K562 (cell line): ENCODE measurements around the gene MAP1LC3B2. TPM values are rescaled to one million over a fixed set of nuclear protein-coding genes. Genes with fewer than 3 reads are reported as not detected.

Source experiments
- DMBX1 ChIP-seq: fragments of 250-450 bp; sonication (Bioruptor Pico); IDR thresholded peaks from 2 replicates; pipeline ENCODE4 v1.8.0; 2022; ENCODE audit warnings: inconsistent platforms, mild to moderate bottlenecking, moderate library complexity, borderline replicate concordance
- DPF2 ChIP-seq: fragments of 450-650 bp; IDR thresholded peaks from 2 replicates; pipeline ENCODE4 v1.6.1; 2016
- EHMT2 ChIP-seq: fragments of 450-650 bp; IDR thresholded peaks from 2 replicates; pipeline ENCODE4 v1.6.1; 2018; ENCODE audit warnings: antibody characterized with exemption
- FIP1L1 ChIP-seq: fragments of 200-400 bp; formaldehyde crosslinking; IDR thresholded peaks from 2 replicates; pipeline ENCODE4 v1.6.1; 2018; ENCODE audit warnings: mild to moderate bottlenecking, low read depth, low read length; ENCODE audit not compliant: poor library complexity, severe bottlenecking
- FOXJ3 ChIP-seq: sonication (generic); formaldehyde crosslinking; IDR thresholded peaks from 2 replicates; pipeline ENCODE4 v1.4.0; 2020; ENCODE audit warnings: mild to moderate bottlenecking, missing genetic modification reagents
- HLTF ChIP-seq: fragments of 450-650 bp; IDR thresholded peaks from 2 replicates; pipeline ENCODE4 v1.6.1; 2016
- JUND ChIP-seq, 2 experiments: IDR thresholded peaks; 2 replicates in 1 of 2; 3 replicates in 1 of 2; pipeline ENCODE4 v1.6.1; 2011; ENCODE audit warnings: borderline replicate concordance in 2 of 2, low read depth in 2 of 2, low read length in 2 of 2, improper control_type of control experiment in 1 of 2, missing biosample characterization in 1 of 2, missing genetic modification characterization in 1 of 2, missing genetic modification reagents in 1 of 2
- LEF1 ChIP-seq: fragments of 450-650 bp; IDR thresholded peaks from 2 replicates; pipeline ENCODE4 v1.6.1; 2016; ENCODE audit warnings: mild to moderate bottlenecking
- MCM7 ChIP-seq, 2 experiments: fragments of 450-650 bp; IDR thresholded peaks; 2 replicates each; pipeline ENCODE4 v1.6.1; 2016 to 2018
- NCOA4 ChIP-seq: fragments of 450-650 bp; IDR thresholded peaks from 2 replicates; pipeline ENCODE4 v1.6.1; 2018; ENCODE audit warnings: mild to moderate bottlenecking; ENCODE audit not compliant: partially characterized antibody
- XRCC5 ChIP-seq: fragments of 200-400 bp; formaldehyde crosslinking; IDR thresholded peaks from 2 replicates; pipeline ENCODE4 v1.6.1; 2017; ENCODE audit warnings: low read depth, mild to moderate bottlenecking, low read length
- ZNF217 ChIP-seq: sonication (generic); formaldehyde crosslinking; IDR thresholded peaks from 2 replicates; pipeline ENCODE4 v1.8.0; 2022; ENCODE audit warnings: mild to moderate bottlenecking, missing genetic modification reagents
- ZNF707 ChIP-seq: fragments of 250-450 bp; sonication (Bioruptor Pico); conservative IDR thresholded peaks from 2 replicates; pipeline ENCODE4 v1.8.0; 2022; ENCODE audit warnings: inconsistent platforms, mild to moderate bottlenecking, moderate library complexity
- polyA plus RNA-seq, 8 experiments: library from polyadenylated mRNA; depleted of rRNA in 4 of 8; stranded (reverse) in 5 of 8; unstranded in 3 of 8; fragments of >200 nt; fragmentation: Nextera tagmentation in 2 of 8; fragmentation: Illumina TruSeq in 1 of 8; extraction: Ambion mirVana in 2 of 8; extraction: Trizol in 1 of 8; gene quantifications; 2 replicates each; pipeline versions ENCODE4 v1.2.1 to v1.2.3, GENCODE V29; 2011 to 2014; ENCODE audit warnings: inconsistent platforms in 1 of 8, missing spikeins in 1 of 8
- total RNA-seq, 7 experiments: library from RNA; depleted of rRNA in 6 of 7; stranded (reverse); fragments of >200 nt in 6 of 7; fragmentation: Illumina TruSeq in 2 of 7; extraction: Trizol in 2 of 7; gene quantifications; 2 replicates each; pipeline versions ENCODE4 v1.2.1 to v1.2.3, GENCODE V29; 2011 to 2021; ENCODE audit warnings: low replicate concordance in 1 of 7
- TF ChIP-seq, protein P1 (sequence below): fragments of 250-450 bp; sonication (Bioruptor Pico); IDR thresholded peaks from 2 replicates; pipeline ENCODE4 v1.4.0; 2020; ENCODE audit warnings: mild to moderate bottlenecking, moderate library complexity, borderline replicate concordance
- TF ChIP-seq, protein P2 (sequence below): fragments of 250-450 bp; sonication (Bioruptor Pico); IDR thresholded peaks from 2 replicates; pipeline ENCODE4 v1.5.0; 2020; ENCODE audit warnings: mild to moderate bottlenecking
- TF ChIP-seq, protein P3 (sequence below): fragments of 250-450 bp; sonication (Bioruptor Pico); IDR thresholded peaks from 2 replicates; pipeline ENCODE4 v1.8.0; 2022; ENCODE audit warnings: moderate library complexity, mild to moderate bottlenecking, inconsistent platforms
- TF ChIP-seq, protein P4 (sequence below): fragments of 250-450 bp; sonication (Bioruptor Pico); IDR thresholded peaks from 2 replicates; pipeline ENCODE4 v1.5.0; 2021
- TF ChIP-seq, protein P5 (sequence below): fragments of 450-650 bp; formaldehyde crosslinking; IDR thresholded peaks from 2 replicates; pipeline ENCODE4 v1.4.0; 2022; ENCODE audit warnings: missing genetic modification characterization
- TF ChIP-seq, protein P6 (sequence below): fragments of 450-650 bp; formaldehyde crosslinking; conservative IDR thresholded peaks from 2 replicates; pipeline ENCODE4 v1.4.0; 2022; ENCODE audit warnings: mild to moderate bottlenecking, missing genetic modification characterization

Gene MAP1LC3B2
- total and polyA plus RNA-seq, 9 of the 15 experiments (the other 6 are each of a cell fraction or from before 2014, with no cell fraction given): 0.53 to 2.8 (median 0.76) TPM; not detected in 2

DNA sequence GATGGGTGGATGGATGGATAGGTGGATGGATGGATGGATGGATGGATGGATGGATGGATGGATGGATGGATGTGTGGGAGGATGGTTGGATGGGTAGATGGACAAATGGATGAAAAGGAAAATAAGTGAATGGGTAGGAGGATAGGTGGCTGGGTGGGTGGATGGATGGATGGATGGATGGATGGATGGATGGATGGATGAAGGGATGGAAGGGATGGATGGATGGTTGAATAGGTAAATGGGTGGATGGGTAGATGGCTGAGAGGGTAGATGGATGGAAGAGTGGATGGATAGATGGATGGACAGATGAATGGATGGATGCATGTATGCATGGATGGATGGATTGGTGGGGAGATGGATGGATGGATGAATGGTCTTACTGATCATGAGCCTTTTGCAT, 36.5 kb downstream of the MAP1LC3B2 start (continued):
- TF ChIP-seq NCOA4: no peak
- TF ChIP-seq, protein P1, sequence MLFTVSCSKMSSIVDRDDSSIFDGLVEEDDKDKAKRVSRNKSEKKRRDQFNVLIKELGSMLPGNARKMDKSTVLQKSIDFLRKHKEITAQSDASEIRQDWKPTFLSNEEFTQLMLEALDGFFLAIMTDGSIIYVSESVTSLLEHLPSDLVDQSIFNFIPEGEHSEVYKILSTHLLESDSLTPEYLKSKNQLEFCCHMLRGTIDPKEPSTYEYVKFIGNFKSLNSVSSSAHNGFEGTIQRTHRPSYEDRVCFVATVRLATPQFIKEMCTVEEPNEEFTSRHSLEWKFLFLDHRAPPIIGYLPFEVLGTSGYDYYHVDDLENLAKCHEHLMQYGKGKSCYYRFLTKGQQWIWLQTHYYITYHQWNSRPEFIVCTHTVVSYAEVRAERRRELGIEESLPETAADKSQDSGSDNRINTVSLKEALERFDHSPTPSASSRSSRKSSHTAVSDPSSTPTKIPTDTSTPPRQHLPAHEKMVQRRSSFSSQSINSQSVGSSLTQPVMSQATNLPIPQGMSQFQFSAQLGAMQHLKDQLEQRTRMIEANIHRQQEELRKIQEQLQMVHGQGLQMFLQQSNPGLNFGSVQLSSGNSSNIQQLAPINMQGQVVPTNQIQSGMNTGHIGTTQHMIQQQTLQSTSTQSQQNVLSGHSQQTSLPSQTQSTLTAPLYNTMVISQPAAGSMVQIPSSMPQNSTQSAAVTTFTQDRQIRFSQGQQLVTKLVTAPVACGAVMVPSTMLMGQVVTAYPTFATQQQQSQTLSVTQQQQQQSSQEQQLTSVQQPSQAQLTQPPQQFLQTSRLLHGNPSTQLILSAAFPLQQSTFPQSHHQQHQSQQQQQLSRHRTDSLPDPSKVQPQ (CRISPR knock-in tag): no peak
- TF ChIP-seq, protein P2, sequence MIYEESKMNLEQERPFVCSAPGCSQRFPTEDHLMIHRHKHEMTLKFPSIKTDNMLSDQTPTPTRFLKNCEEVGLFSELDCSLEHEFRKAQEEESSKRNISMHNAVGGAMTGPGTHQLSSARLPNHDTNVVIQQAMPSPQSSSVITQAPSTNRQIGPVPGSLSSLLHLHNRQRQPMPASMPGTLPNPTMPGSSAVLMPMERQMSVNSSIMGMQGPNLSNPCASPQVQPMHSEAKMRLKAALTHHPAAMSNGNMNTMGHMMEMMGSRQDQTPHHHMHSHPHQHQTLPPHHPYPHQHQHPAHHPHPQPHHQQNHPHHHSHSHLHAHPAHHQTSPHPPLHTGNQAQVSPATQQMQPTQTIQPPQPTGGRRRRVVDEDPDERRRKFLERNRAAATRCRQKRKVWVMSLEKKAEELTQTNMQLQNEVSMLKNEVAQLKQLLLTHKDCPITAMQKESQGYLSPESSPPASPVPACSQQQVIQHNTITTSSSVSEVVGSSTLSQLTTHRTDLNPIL: no peak
- no peak for TF ChIP-seq JUND (IDR thresholded peaks at IDR 0.05; ENCODE audit: borderline replicate concordance, low read depth, low read length)
- no peak for TF ChIP-seq JUND (tag; IDR thresholded peaks at IDR 0.05; ENCODE audit: borderline replicate concordance, low read depth, low read length)
- no peak for TF ChIP-seq LEF1
- TF ChIP-seq, protein P3, sequence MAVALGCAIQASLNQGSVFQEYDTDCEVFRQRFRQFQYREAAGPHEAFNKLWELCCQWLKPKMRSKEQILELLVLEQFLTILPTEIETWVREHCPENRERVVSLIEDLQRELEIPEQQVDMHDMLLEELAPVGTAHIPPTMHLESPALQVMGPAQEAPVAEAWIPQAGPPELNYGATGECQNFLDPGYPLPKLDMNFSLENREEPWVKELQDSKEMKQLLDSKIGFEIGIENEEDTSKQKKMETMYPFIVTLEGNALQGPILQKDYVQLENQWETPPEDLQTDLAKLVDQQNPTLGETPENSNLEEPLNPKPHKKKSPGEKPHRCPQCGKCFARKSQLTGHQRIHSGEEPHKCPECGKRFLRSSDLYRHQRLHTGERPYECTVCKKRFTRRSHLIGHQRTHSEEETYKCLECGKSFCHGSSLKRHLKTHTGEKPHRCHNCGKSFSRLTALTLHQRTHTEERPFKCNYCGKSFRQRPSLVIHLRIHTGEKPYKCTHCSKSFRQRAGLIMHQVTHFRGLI: no peak
- TF ChIP-seq MCM7 (IDR thresholded peaks at IDR 0.05): 0 out of 4 replicates have a peak, but pooled peaks of 1 of the 2 experiments have one; percentile 70
- 0 out of 2 replicates have a peak, but pooled peaks have one; percentile 26 for TF ChIP-seq HLTF
- TF ChIP-seq DPF2: no peak
- TF ChIP-seq ZNF707 (CRISPR knock-in tag): no peak
- TF ChIP-seq FOXJ3: no peak
- TF ChIP-seq, protein P4, sequence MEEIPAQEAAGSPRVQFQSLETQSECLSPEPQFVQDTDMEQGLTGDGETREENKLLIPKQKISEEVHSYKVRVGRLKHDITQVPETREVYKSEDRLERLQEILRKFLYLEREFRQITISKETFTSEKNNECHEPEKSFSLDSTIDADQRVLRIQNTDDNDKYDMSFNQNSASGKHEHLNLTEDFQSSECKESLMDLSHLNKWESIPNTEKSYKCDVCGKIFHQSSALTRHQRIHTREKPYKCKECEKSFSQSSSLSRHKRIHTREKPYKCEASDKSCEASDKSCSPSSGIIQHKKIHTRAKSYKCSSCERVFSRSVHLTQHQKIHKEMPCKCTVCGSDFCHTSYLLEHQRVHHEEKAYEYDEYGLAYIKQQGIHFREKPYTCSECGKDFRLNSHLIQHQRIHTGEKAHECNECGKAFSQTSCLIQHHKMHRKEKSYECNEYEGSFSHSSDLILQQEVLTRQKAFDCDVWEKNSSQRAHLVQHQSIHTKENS: no peak
- no peak for TF ChIP-seq XRCC5
- TF ChIP-seq, protein P5, sequence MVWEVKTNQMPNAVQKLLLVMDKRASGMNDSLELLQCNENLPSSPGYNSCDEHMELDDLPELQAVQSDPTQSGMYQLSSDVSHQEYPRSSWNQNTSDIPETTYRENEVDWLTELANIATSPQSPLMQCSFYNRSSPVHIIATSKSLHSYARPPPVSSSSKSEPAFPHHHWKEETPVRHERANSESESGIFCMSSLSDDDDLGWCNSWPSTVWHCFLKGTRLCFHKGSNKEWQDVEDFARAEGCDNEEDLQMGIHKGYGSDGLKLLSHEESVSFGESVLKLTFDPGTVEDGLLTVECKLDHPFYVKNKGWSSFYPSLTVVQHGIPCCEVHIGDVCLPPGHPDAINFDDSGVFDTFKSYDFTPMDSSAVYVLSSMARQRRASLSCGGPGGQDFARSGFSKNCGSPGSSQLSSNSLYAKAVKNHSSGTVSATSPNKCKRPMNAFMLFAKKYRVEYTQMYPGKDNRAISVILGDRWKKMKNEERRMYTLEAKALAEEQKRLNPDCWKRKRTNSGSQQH: 0 out of 2 replicates have a peak, but pooled peaks have one; percentile 69
- TF ChIP-seq FIP1L1: no peak
- no peak for TF ChIP-seq DMBX1 (CRISPR knock-in tag)
- TF ChIP-seq EHMT2: peak; percentile 84
- TF ChIP-seq, protein P6, sequence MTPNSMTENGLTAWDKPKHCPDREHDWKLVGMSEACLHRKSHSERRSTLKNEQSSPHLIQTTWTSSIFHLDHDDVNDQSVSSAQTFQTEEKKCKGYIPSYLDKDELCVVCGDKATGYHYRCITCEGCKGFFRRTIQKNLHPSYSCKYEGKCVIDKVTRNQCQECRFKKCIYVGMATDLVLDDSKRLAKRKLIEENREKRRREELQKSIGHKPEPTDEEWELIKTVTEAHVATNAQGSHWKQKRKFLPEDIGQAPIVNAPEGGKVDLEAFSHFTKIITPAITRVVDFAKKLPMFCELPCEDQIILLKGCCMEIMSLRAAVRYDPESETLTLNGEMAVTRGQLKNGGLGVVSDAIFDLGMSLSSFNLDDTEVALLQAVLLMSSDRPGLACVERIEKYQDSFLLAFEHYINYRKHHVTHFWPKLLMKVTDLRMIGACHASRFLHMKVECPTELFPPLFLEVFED (CRISPR knock-in tag): peak; percentile 79; the same call in 1 of the 2 replicates
- TF ChIP-seq ZNF217 (CRISPR knock-in tag): no peak
